Subcutaneous abdominal adipose tissue (tissue), 5 donors: ENCODE measurements around the gene MRPS15.
"Not testable (repeated sequence)": the region's sequence is repeated elsewhere in the genome, so short reads cannot be mapped to it uniquely, and the experiment has no call there.

Experiments used
- H3K27ac ChIP-seq: one replicate; pipeline ENCODE4 v1.7.0; 2013; ENCODE audit warnings: low read depth, mild to moderate bottlenecking, inconsistent platforms, low read length, moderate library complexity
- H3K27me3 ChIP-seq, 5 donors: one replicate each; pipeline ENCODE4 v1.7.0; 2013; ENCODE audit warnings: low read length in 5 of 5, inconsistent platforms in 1 of 5; ENCODE audit not compliant: control insufficient read depth in 5 of 5, insufficient read depth in 4 of 5
- H3K36me3 ChIP-seq, 5 donors: one replicate each; pipeline ENCODE4 v1.7.0; 2013; ENCODE audit warnings: low read length in 5 of 5; ENCODE audit not compliant: control insufficient read depth in 5 of 5, insufficient read depth in 5 of 5
- H3K4me1 ChIP-seq, 5 donors: one replicate each; pipeline ENCODE4 v1.7.0; 2013; ENCODE audit warnings: low read length in 5 of 5, mild to moderate bottlenecking in 3 of 5, moderate library complexity in 1 of 5; ENCODE audit not compliant: control insufficient read depth in 5 of 5, insufficient read depth in 5 of 5
- H3K4me3 ChIP-seq, 5 donors: one replicate each; pipeline ENCODE4 v1.7.0; 2013; ENCODE audit warnings: low read length in 5 of 5, low read depth in 1 of 5
- H3K9ac ChIP-seq, 5 donors: one replicate each; pipeline ENCODE4 v1.7.0; 2013; ENCODE audit warnings: low read length in 5 of 5, mild to moderate bottlenecking in 4 of 5, moderate library complexity in 3 of 5
- H3K9me3 ChIP-seq, 5 donors: one replicate each; pipeline ENCODE4 v1.7.0; 2013; ENCODE audit warnings: low read length in 5 of 5; ENCODE audit not compliant: control insufficient read depth in 5 of 5
- donor health status: healthy.
- donor health status: healthy.
- donor health status: healthy.
- donor health status: healthy.
- donor health status: healthy.

MRPS15 gene

GRCh38 chr1:36502616-36503015 lies 38.4 kb upstream of the MRPS15 start:
- Histone ChIP-seq H3K4me1 (no peaks in the 10 kb centered on the region), H3K9me3 (no peaks in the 10 kb centered on the region), H3K4me3 (no peak overlapping the region), H3K9ac (no peak overlapping the region), H3K27ac (no peak overlapping the region), H3K36me3 (no peaks in the 10 kb centered on the region), H3K27me3 (peaks cover 3 to 12% (median 10%) of the 10 kb centered on the region in 5 donors)

GRCh38 chr1:36501911-36502310 lies 37.7 kb upstream of the MRPS15 start:
- not testable (repeated sequence) for H3K4me1 ChIP-seq, H3K9me3 ChIP-seq, H3K27ac ChIP-seq, H3K4me3 ChIP-seq, H3K36me3 ChIP-seq, H3K9ac ChIP-seq, H3K27me3 ChIP-seq

- no peaks in the 10 kb centered on the region for H3K4me1 ChIP-seq
- H3K27ac ChIP-seq = no peak overlapping the region
- H3K4me3 ChIP-seq = no peak overlapping the region
- H3K27me3 ChIP-seq = no peaks in the 10 kb centered on the region
- H3K9me3 ChIP-seq = no peaks in the 10 kb centered on the region
- no peak overlapping the region for H3K9ac ChIP-seq
- no peaks in the 10 kb centered on the region for H3K36me3 ChIP-seq
Measured at GRCh38 chr1:36497207-36497606, 33.0 kb upstream of the MRPS15 start.

GRCh38 chr1:36494971-36495370 lies 30.8 kb upstream of the MRPS15 start:
- no peaks in the 10 kb centered on the region for H3K4me1 ChIP-seq
- no peak overlapping the region for H3K4me3 ChIP-seq
- H3K9me3 ChIP-seq = no peaks in the 10 kb centered on the region

GRCh38 chr1:36493524-36493923 lies 29.3 kb upstream of the MRPS15 start:
- Histone ChIP-seq H3K36me3 (no peaks in the 10 kb centered on the region), H3K4me3 (no peak overlapping the region)

More at GRCh38 chr1:36494971-36495370, 30.8 kb upstream of the MRPS15 start:
- no peak overlapping the region for H3K27ac ChIP-seq
- H3K27me3 ChIP-seq = no peaks in the 10 kb centered on the region
- no peak overlapping the region for H3K9ac ChIP-seq
- no peaks in the 10 kb centered on the region for H3K36me3 ChIP-seq

GRCh38 chr1:36492491-36492890 lies 28.3 kb upstream of the MRPS15 start:
- no peak overlapping the region for H3K27ac ChIP-seq
- no peak overlapping the region for H3K4me3 ChIP-seq
- H3K9me3 ChIP-seq = no peaks in the 10 kb centered on the region
- no peak overlapping the region for H3K9ac ChIP-seq
- peaks cover 0 to 2% (median 0%) of the 10 kb centered on the region in 5 donors for H3K4me1 ChIP-seq
- no peaks in the 10 kb centered on the region for H3K36me3 ChIP-seq
- H3K27me3 ChIP-seq = no peaks in the 10 kb centered on the region

More at GRCh38 chr1:36493524-36493923, 29.3 kb upstream of the MRPS15 start:
- H3K27me3 ChIP-seq = no peaks in the 10 kb centered on the region
- H3K9me3 ChIP-seq = no peaks in the 10 kb centered on the region
- no peaks in the 10 kb centered on the region for H3K4me1 ChIP-seq
- H3K27ac ChIP-seq = no peak overlapping the region
- no peak overlapping the region for H3K9ac ChIP-seq

GRCh38 chr1:36489258-36490051 lies 25.3 kb upstream of the MRPS15 start:
- not testable (repeated sequence) for H3K27me3 ChIP-seq, H3K9me3 ChIP-seq, H3K9ac ChIP-seq, H3K4me3 ChIP-seq, H3K36me3 ChIP-seq, H3K27ac ChIP-seq
- peaks cover 0 to 19% (median 8%) of the 10 kb centered on the region in 5 donors for H3K4me1 ChIP-seq

GRCh38 chr1:36487906-36488305 lies 23.7 kb upstream of the MRPS15 start:
- Histone ChIP-seq H3K27ac (no peak overlapping the region), H3K9ac (no peak overlapping the region), H3K9me3 (no peaks in the 10 kb centered on the region)

GRCh38 chr1:36487336-36487725 lies 23.1 kb upstream of the MRPS15 start:
- not testable (repeated sequence) for H3K27me3 ChIP-seq, H3K4me3 ChIP-seq, H3K27ac ChIP-seq, H3K36me3 ChIP-seq, H3K9me3 ChIP-seq
- H3K9ac ChIP-seq = peak overlapping the region in 1 of 5 donors; percentile 35
- H3K4me1 ChIP-seq = peaks cover 0 to 25% (median 8%) of the 10 kb centered on the region in 5 donors

More at GRCh38 chr1:36487906-36488305, 23.7 kb upstream of the MRPS15 start:
- Histone ChIP-seq H3K36me3 (no peaks in the 10 kb centered on the region), H3K4me1 (peaks cover 0 to 21% (median 8%) of the 10 kb centered on the region in 5 donors), H3K27me3 (no peaks in the 10 kb centered on the region), H3K4me3 (no peak overlapping the region)

GRCh38 chr1:36486439-36487335 lies 22.5 kb upstream of the MRPS15 start:
- H3K4me3 ChIP-seq = peak overlapping the region in 1 of 5 donors; percentile 28
- no peak overlapping the region for H3K27ac ChIP-seq
- no peaks in the 10 kb centered on the region for H3K36me3 ChIP-seq
- H3K4me1 ChIP-seq = peaks cover 0 to 31% (median 11%) of the 10 kb centered on the region in 5 donors
- peak overlapping the region in 1 of 5 donors; percentile 35 for H3K9ac ChIP-seq
- H3K27me3 ChIP-seq = no peaks in the 10 kb centered on the region
- H3K9me3 ChIP-seq = no peaks in the 10 kb centered on the region
